Thyroid gland (tissue), 4 donors: Measurements from ENCODE around the gene GNAQ.

Source experiments
- CTCF ChIP-seq, 6 experiments: fragments of 200-600 bp in 3 of 6; fragments of 450-650 bp in 3 of 6; sonication (generic) in 3 of 6; IDR thresholded peaks; one replicate each; pipeline ENCODE4 v1.5.1; 2016 to 2019; ENCODE audit warnings: antibody characterized with exemption in 6 of 6, mild to moderate bottlenecking in 2 of 6, inconsistent platforms in 1 of 6, moderate library complexity in 1 of 6
- POLR2A ChIP-seq, 2 donors: fragments of 450-650 bp; IDR thresholded peaks; one replicate each; pipeline ENCODE4 v1.6.1; 2017; ENCODE audit warnings: antibody characterized with exemption in 2 of 2, mild to moderate bottlenecking in 2 of 2, moderate library complexity in 1 of 2

GRCh38 chr9:77879437-77879943 lies 152.1 kb downstream of the GNAQ start:
- TF ChIP-seq CTCF (IDR thresholded peaks at IDR 0.05): no peak
- TF ChIP-seq POLR2A (IDR thresholded peaks at IDR 0.05): no peak
